ENCODE measurements around the gene RHBDL2. TPM values are rescaled to one million over a fixed set of nuclear protein-coding genes. Genes with fewer than 3 reads are reported as not detected.

The RHBDL2 gene
- total and polyA plus RNA-seq, 2 of the 13 experiments (the other 11 are each of a cell fraction or from before 2014, with no cell fraction given) = 3.3 to 5.4 TPM

DNA sequence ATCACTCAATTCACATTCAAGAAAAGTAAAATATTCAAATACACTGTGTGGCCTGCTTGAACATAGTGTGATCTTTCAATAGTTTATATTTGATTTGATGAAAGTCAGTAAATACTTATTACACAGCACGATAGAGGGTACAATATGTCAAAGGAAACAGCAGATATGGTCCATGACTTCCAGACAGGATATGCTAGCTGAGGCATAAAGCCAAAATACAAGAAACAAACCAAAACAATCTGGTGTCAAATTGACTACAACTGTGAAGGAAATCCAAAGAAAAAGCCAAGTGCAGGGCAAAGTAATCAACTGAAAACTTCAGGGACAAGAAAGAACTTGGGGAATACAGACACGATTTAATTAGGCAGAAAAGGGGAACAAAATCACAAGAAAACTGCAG is 101.3 kb downstream of the RHBDL2 start (continued):
- TF ChIP-seq ZNF318 (CRISPR knock-in tag; IDR thresholded peaks at IDR 0.05) (no peak), HOMEZ (CRISPR knock-in tag; IDR thresholded peaks at IDR 0.05; ENCODE audit: low read depth) (no peak), PRPF4 (IDR thresholded peaks at IDR 0.05; ENCODE audit: low read depth, low read length, poor library complexity, severe bottlenecking) (no peak)
- TF ChIP-seq, protein P1, sequence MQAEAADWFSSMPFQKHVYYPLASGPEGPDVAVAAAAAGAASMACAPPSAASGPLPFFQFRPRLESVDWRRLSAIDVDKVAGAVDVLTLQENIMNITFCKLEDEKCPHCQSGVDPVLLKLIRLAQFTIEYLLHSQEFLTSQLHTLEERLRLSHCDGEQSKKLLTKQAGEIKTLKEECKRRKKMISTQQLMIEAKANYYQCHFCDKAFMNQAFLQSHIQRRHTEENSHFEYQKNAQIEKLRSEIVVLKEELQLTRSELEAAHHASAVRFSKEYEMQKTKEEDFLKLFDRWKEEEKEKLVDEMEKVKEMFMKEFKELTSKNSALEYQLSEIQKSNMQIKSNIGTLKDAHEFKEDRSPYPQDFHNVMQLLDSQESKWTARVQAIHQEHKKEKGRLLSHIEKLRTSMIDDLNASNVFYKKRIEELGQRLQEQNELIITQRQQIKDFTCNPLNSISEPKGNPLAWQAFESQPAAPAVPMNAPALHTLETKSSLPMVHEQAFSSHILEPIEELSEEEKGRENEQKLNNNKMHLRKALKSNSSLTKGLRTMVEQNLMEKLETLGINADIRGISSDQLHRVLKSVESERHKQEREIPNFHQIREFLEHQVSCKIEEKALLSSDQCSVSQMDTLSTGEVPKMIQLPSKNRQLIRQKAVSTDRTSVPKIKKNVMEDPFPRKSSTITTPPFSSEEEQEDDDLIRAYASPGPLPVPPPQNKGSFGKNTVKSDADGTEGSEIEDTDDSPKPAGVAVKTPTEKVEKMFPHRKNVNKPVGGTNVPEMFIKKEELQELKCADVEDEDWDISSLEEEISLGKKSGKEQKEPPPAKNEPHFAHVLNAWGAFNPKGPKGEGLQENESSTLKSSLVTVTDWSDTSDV (CRISPR knock-in tag; IDR thresholded peaks at IDR 0.05) = no peak
- TF ChIP-seq, protein P2, sequence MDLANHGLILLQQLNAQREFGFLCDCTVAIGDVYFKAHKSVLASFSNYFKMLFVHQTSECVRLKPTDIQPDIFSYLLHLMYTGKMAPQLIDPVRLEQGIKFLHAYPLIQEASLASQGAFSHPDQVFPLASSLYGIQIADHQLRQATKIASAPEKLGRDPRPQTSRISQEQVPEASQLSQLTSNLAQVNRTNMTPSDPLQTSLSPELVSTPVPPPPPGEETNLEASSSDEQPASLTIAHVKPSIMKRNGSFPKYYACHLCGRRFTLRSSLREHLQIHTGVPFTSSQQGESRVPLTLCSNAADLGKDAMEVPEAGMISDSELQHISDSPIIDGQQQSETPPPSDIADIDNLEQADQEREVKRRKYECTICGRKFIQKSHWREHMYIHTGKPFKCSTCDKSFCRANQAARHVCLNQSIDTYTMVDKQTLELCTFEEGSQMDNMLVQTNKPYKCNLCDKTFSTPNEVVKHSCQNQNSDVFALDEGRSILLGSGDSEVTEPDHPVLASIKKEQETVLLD (CRISPR knock-in tag; IDR thresholded peaks at IDR 0.05; ENCODE audit: low read depth) = no peak
